Stimulated activated naive CD8-positive, alpha-beta T cell treated with anti-CD3 and anti-CD28 coated beads, Interleukin-15, amount 100 ng/mL, for 72 hours (primary cell): ENCODE results near the gene NDFIP1.
A peak's percentile ranks its signal among the peaks of the same experiment; 100 is the strongest.
"Not testable (repeated sequence)": the region's sequence is repeated elsewhere in the genome, so short reads cannot be mapped to it uniquely, and the experiment has no call there.

Experiments used
- ATAC-seq: fragments of 150-1000 bp; cut with Tn5 transposase; 2 replicates; pipeline ENCODE4 v1.10.0; 2021; ENCODE audit warnings: mild to moderate bottlenecking, moderate library complexity
- DNase-seq, 2 donors: peaks; one replicate each; pipeline ENCODE4 v3.0.0; 2021 to 2022
- H3K27ac Mint-ChIP-seq, 2 donors: one replicate each; pipeline ENCODE4 v1.8.0; 2022; ENCODE audit warnings: mild to moderate bottlenecking in 2 of 2, mixed read lengths in 2 of 2, moderate library complexity in 2 of 2
- H3K27me3 Mint-ChIP-seq: one replicate; pipeline ENCODE4 v1.8.0; 2022; ENCODE audit warnings: mixed read lengths
- H3K4me1 Mint-ChIP-seq: one replicate; pipeline ENCODE4 v1.8.0; 2022; ENCODE audit warnings: mild to moderate bottlenecking, mixed read lengths
- H3K4me3 Mint-ChIP-seq, 2 donors: one replicate each; pipeline ENCODE4 v1.8.0; 2022; ENCODE audit warnings: mild to moderate bottlenecking in 2 of 2, mixed read lengths in 2 of 2, moderate library complexity in 1 of 2
- H3K9me3 Mint-ChIP-seq, 2 donors: one replicate each; pipeline ENCODE4 v1.8.0; 2022; ENCODE audit warnings: mixed read lengths in 2 of 2

The NDFIP1 gene

DNA sequence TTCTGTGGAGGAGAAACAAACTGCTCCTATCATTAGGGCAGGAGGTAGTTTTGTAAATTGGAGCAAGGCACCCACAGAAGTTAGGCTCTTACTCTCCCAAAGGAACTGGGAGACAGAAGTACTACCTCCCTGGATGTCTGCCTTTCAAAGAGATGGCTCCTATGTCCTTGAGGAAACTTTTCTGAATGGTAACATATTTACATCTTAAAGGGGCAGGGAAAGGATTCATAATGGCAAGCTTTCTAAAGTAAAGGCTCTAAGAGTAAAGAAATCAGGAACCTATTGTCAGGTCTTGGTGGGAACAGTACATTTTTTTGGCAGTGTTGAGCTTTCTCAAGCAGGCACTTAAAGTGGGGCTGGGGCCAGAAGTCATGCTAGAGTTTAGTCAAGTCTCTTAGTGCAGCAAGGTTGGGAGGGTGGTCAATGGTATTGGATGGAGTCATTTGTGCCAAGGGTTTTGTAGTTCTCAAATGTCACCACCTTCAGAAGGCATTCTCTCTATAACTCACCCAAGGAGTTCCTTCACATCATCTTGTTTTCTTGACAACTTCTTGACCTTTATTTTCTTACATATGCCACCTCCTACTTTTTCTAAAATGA is 26.3 kb upstream of the NDFIP1 start:
- no peaks in the 10 kb centered on the region for H3K27me3 Mint-ChIP-seq
- H3K4me1 Mint-ChIP-seq = peaks cover 43% of the 10 kb centered on the region
- no peak overlapping the region for H3K4me3 Mint-ChIP-seq
- no peaks in the 10 kb centered on the region for H3K9me3 Mint-ChIP-seq
- DNase-seq (no peak), ATAC-seq (peak; percentile 78)
- peak overlapping the region in 1 of 2 donors; percentile 65 for H3K27ac Mint-ChIP-seq

DNA sequence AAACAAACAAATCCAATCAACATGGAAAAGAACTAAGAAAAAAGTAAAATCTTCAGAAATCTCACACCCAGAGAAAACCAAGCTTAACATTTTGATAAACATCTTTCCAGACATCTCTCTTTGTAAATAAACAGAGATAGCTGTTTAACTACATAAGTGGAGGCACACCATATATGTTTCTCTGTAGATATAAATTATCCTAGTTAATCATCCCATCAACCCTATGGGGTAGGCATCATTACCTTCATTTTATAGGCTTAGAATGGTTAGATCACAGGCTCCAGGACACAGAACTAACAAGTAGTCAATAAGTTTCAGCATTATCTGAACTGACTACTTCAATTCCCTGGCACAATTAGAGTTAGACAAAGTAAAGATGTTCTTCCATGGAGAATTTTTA is 22.4 kb upstream of the NDFIP1 start:
- peaks cover 72% of the 10 kb centered on the region for H3K4me1 Mint-ChIP-seq
- ATAC-seq (no peak), DNase-seq (no peak)
- no peaks in the 10 kb centered on the region for H3K27me3 Mint-ChIP-seq
- H3K9me3 Mint-ChIP-seq = no peaks in the 10 kb centered on the region
- H3K27ac Mint-ChIP-seq = no peak overlapping the region
- no peak overlapping the region for H3K4me3 Mint-ChIP-seq

- ATAC-seq (no peak), DNase-seq (no peak)
- Mint-ChIP-seq H3K27me3 (no peaks in the 10 kb centered on the region), H3K4me3 (no peak overlapping the region), H3K27ac (no peak overlapping the region), H3K9me3 (no peaks in the 10 kb centered on the region), H3K4me1 (peaks cover 74% of the 10 kb centered on the region)
These were observed 21.9 kb upstream of the NDFIP1 start for GRCh38 chr5:142086679-142087078.

DNA sequence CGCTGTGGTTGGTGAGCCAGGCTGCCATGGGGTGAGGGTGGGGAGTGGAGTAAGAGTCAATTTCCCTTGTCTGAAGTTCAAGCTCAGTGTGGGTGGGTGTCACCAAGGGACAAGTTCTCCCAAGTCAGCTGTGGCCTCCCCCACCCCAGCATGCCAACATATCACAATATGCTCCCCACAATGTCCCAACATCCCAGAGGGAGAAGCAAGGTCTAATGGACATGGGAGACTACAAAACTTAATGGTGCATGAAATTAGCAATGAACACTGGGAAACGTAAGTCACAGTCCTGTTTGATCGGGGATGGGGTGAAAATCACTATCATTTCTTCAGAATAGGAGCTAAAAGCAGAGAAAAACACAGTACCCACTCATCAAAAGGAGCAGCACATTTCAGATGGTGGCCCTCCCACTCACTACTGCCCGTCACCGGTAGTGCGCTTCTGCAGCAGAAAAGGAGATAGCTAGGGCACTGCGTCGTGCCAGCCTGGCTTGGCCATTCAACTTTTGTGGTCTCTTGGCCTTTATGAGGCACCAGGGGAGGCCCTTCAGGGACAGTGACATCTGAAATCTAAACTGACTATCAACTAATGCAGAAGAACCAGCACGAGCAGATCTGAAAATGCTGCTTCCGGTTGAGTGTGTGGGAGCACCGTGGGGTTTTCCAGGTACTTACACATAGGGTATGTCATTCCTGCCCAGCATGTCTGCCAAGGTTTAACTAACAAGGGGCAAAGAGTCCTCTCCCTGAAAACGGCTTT is 20.5 kb upstream of the NDFIP1 start:
- Mint-ChIP-seq H3K4me1 (peaks cover 69% of the 10 kb centered on the region), H3K9me3 (no peaks in the 10 kb centered on the region), H3K27me3 (no peaks in the 10 kb centered on the region), H3K4me3 (peak overlapping the region in 1 of 2 donors; percentile 4), H3K27ac (peak overlapping the region in 1 of 2 donors; percentile 97)
- no peak for DNase-seq
- peak; percentile 31 for ATAC-seq

DNA sequence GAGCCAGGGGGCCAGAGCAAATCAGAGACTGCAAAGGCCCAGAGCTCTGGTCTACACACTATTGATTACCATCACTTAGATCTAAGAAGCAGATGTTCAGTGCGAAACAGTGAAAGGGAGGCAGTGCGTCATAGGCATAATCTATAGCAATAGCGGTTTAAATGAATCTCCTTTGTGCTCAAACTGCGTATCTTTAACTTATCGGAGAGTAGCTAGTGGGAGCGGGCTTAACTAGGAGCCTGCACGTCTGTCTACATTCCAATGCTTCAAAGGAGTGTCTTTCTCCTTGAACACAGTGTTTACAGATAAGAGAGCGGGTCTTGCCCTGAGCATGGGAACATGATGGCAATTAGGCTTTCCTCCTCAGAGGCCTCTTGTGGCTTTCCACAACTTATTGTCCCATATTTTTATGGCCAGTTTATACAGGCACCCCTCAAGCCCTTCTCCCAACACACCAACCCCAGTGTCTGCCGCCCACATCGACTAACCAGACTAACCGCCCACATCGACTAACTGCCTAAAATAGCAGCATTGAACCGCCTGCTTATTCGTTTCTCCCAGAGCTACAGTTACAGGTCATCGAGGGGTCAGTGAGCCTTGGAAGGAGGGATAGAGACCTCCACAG is 19.6 kb upstream of the NDFIP1 start:
- ATAC-seq, H3K9me3 Mint-ChIP-seq, DNase-seq, H3K27me3 Mint-ChIP-seq: not testable (repeated sequence)
- H3K4me3 Mint-ChIP-seq = peak overlapping the region in 1 of 2 donors; percentile 4
- peaks cover 73% of the 10 kb centered on the region for H3K4me1 Mint-ChIP-seq
- H3K27ac Mint-ChIP-seq = peak overlapping the region in 1 of 2 donors; percentile 97

GRCh38 chr5:142091012-142091411 is 17.6 kb upstream of the NDFIP1 start:
- Mint-ChIP-seq H3K4me3 (no peak overlapping the region), H3K4me1 (peaks cover 87% of the 10 kb centered on the region), H3K27me3 (no peaks in the 10 kb centered on the region), H3K9me3 (no peaks in the 10 kb centered on the region), H3K27ac (no peak overlapping the region)
- ATAC-seq (no peak), DNase-seq (no peak)

DNA sequence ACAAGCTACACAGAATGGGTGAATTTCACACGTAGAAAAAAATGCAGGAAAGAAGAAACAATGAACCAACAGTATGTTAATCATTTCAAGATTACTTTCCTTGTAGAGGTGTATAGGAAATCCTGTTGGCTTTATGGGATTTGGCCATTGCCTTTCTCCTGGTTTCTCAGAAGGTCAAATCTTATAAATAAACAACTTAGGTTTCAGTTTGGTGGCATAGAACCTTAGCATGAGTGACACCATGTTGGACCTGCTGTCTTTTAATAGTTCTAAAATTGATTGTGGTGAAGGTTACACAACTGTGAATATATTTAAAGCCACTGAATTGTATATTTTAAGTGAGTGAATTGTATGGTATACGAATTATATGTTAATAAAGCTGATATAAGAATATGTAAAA is 16.7 kb upstream of the NDFIP1 start:
- Mint-ChIP-seq H3K4me1 (peaks cover 90% of the 10 kb centered on the region), H3K4me3 (no peak overlapping the region), H3K27ac (no peak overlapping the region), H3K9me3 (no peaks in the 10 kb centered on the region), H3K27me3 (no peaks in the 10 kb centered on the region)
- DNase-seq (no peak), ATAC-seq (no peak)

- Mint-ChIP-seq H3K4me1 (peaks cover 94% of the 10 kb centered on the region), H3K9me3 (no peaks in the 10 kb centered on the region), H3K4me3 (peak overlapping the region; percentile 48 to 69), H3K27me3 (no peaks in the 10 kb centered on the region), H3K27ac (peak overlapping the region; percentile 74 to 96)
- DNase-seq (peak; percentile 27 to 70), ATAC-seq (peak; percentile 29)
These were observed 13.5 kb upstream of the NDFIP1 start for GRCh38 chr5:142095035-142095434.

- DNase-seq (peak; percentile 76 to 90), ATAC-seq (peak; percentile 99)
- peaks cover 1 to 2% of the 10 kb centered on the region in 2 donors for H3K9me3 Mint-ChIP-seq
- peak overlapping the region; percentile 74 to 96 for H3K27ac Mint-ChIP-seq
- peak overlapping the region; percentile 48 to 69 for H3K4me3 Mint-ChIP-seq
- H3K4me1 Mint-ChIP-seq = peaks cover 93% of the 10 kb centered on the region
- H3K27me3 Mint-ChIP-seq = no peaks in the 10 kb centered on the region
These were observed 12.8 kb upstream of the NDFIP1 start for GRCh38 chr5:142095651-142096330.

DNA sequence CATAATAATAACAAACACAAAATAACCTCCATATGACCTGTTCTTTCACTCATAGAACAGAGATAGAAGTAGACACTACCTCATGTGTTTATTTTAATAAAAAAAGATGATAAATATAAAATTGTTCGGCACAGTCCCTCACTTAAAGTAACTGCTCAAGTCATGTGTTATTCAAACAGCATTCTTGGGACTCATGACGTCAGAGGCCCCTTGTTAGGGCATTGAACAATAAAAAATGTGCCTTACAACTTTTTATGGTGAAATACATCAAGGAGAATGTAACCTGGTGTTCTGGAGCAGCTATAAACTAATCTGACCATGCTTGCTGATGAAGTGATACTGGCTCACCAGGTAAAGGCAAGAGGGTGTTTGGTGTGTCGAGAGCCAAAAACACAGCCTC is 12.2 kb upstream of the NDFIP1 start:
- Mint-ChIP-seq H3K27ac (no peak overlapping the region), H3K9me3 (peaks cover 7 to 8% of the 10 kb centered on the region in 2 donors), H3K4me1 (peaks cover 93% of the 10 kb centered on the region), H3K4me3 (no peak overlapping the region), H3K27me3 (no peaks in the 10 kb centered on the region)
- DNase-seq = no peak
- no peak for ATAC-seq

GRCh38 chr5:142097681-142098080 is 10.9 kb upstream of the NDFIP1 start:
- H3K9me3 Mint-ChIP-seq = peaks cover 9 to 10% of the 10 kb centered on the region in 2 donors
- H3K27ac Mint-ChIP-seq = peak overlapping the region; percentile 1 to 54
- no peak for ATAC-seq
- H3K27me3 Mint-ChIP-seq = no peaks in the 10 kb centered on the region
- no peak for DNase-seq
- H3K4me1 Mint-ChIP-seq = peaks cover 85% of the 10 kb centered on the region
- H3K4me3 Mint-ChIP-seq = peak overlapping the region; percentile 11 to 54

- peaks cover 88% of the 10 kb centered on the region for H3K4me1 Mint-ChIP-seq
- peak overlapping the region in 1 of 2 donors; percentile 54 for H3K4me3 Mint-ChIP-seq
- DNase-seq (no peak), ATAC-seq (no peak)
- no peak overlapping the region for H3K27ac Mint-ChIP-seq
- peaks cover 9 to 10% of the 10 kb centered on the region in 2 donors for H3K9me3 Mint-ChIP-seq
- H3K27me3 Mint-ChIP-seq = no peaks in the 10 kb centered on the region
These were observed 10.3 kb upstream of the NDFIP1 start for GRCh38 chr5:142098275-142098674.

DNA sequence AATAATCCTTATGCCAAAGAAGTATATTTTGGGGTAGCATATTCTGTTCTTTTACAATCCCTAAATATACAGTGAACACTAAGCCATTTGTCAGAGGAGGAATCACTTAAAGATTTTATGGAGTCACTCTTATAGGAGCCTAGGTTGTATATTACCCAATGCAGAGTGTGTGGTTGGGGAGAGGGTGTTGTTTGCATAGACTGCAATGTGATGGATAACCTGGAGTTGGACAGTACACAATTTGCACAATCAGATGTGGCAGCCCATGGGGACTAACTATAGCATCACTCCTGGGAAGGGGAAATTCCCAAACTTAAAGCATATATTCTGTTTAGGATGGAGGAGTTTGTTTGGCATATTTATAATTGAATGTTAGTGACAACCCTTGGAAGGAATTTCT is 9.6 kb upstream of the NDFIP1 start:
- H3K27me3 Mint-ChIP-seq = no peaks in the 10 kb centered on the region
- no peak overlapping the region for H3K4me3 Mint-ChIP-seq
- ATAC-seq = no peak
- H3K9me3 Mint-ChIP-seq = peaks cover 9 to 10% of the 10 kb centered on the region in 2 donors
- no peak for DNase-seq
- peaks cover 82% of the 10 kb centered on the region for H3K4me1 Mint-ChIP-seq
- no peak overlapping the region for H3K27ac Mint-ChIP-seq

DNA sequence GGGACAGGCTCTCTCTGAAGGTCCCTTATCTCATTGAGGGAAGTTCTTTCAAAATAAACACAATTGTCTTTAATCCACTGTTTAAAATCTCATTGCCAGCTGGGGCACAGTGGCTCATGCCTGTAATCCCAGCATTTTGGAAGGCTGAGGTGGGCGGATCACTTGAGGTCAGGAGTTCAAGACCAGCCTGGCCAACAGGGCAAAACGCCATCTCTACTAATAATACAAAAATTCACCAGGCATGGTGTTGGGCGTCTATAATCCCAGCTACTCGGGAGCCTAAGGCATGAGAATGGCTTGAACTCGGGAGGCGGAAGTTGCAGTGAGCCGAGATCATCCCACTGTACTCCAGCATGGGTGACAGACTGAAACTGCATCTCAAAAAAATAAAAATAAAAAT is 8.3 kb upstream of the NDFIP1 start:
- ATAC-seq (no peak), DNase-seq (no peak)
- Mint-ChIP-seq H3K27ac (peak overlapping the region in 1 of 2 donors; percentile 54), H3K27me3 (no peaks in the 10 kb centered on the region), H3K4me3 (no peak overlapping the region), H3K9me3 (peaks cover 9 to 10% of the 10 kb centered on the region in 2 donors), H3K4me1 (peaks cover 77% of the 10 kb centered on the region)

GRCh38 chr5:142102980-142103740 is 5.4 kb upstream of the NDFIP1 start:
- no peak for DNase-seq
- H3K27ac Mint-ChIP-seq = no peak overlapping the region
- peaks cover 79% of the 10 kb centered on the region for H3K4me1 Mint-ChIP-seq
- H3K27me3 Mint-ChIP-seq = no peaks in the 10 kb centered on the region
- H3K4me3 Mint-ChIP-seq = no peak overlapping the region
- H3K9me3 Mint-ChIP-seq = peaks cover 9 to 10% of the 10 kb centered on the region in 2 donors
- no peak for ATAC-seq
